Globus pallidus (tissue), 1 donor: Measurements from ENCODE around the gene ELAVL3.
A peak's percentile ranks its signal among the peaks of the same experiment; 100 is the strongest.
"Not testable (repeated sequence)": the region's sequence is repeated elsewhere in the genome, so short reads cannot be mapped to it uniquely, and the experiment has no call there.

Experiments used
- DNase-seq: peaks from one replicate; pipeline ENCODE4 v3.0.0-alpha.2; 2015; ENCODE audit warnings: low spot score

The ELAVL3 gene

DNA sequence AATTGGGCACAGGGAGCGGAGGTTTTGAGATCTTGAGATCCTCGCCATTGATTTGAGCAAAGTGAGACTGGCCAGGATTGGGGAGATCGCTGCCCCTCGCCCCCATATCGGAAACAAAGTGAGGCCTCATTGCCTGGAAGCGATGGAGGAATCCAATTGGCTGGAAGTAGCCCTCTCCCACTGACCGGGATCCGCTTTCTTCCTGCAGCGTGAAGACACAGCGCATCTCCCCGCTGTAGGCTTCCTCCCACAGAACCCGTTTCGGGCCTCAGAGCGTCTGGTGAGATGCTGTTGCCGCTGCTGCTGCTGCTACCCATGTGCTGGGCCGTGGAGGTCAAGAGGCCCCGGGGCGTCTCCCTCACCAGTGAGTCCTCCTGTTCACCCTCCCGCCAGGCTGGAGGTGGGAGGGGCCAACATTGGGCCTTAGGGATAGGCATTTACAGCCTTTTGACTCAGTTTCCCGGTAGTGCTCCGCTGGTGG, 45.0 kb downstream of the ELAVL3 start:
- no peak for DNase-seq

DNA sequence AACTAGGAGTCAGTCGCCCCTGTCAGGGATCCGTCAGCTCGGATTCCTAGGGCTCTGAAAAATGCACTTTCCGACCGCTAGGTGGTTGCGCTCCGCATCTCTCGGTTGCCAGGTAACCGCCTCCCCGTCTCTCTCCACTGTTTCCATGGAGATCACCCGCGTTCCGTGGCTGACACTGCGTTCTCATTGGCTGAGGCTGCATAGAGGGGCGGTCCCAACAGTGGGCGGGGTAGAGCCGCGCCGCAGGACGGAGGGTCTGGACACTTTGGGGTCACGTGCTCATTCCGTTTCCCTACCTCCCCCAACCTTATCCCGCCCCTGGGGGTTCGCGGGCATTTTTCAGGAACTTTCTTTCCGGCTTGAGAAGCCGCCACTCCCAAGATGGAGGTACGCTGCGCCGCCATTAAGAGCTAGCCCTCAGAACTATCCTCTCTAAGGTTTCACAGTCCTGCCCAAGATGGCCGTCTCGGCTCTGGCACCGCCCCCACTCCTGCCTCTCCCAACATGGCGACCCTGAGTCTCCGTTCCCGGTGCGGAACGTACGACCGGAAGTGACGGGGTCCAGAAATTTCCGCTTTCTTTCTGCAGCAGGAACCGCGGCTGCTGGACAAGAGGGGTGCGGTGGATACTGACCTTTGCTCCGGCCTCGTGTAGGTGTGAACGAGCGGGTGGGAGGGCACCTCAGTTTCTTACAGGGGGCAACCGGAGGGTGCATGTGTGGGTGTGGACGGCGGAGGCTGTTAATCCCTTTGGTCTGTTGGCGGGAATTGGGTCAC, 45.6 kb downstream of the ELAVL3 start, which contains the start of the genes ODAD3 and PRKCSH:
Gene ODAD3 (minus strand): TSS at position 65 of the 776 bp plus-strand sequence. CDS start 105 bp downstream, outside the sequence.
Gene PRKCSH (plus strand): TSS at position 579 of the 776 bp plus-strand sequence. CDS start 483 bp downstream, outside the sequence.
- peak; percentile 100 for DNase-seq

DNA sequence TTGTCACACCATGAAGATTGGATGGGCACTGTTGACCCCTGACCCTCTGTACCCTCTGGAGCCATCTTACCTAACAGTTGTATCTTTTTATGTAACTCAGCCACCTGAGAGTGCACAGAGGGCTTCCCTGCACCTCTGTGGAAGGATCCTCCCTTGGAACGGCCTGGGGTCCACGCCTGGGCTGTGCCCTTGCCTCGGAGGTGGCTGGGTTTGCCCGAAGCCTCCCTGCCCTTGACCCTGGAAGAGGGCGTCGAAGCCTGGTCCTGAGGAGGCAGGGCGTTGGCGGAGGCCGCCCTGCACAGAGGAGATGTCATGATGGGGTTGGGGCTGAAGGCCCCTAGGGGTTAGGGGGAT, 46.2 kb downstream of the ELAVL3 start:
- no peak for DNase-seq

DNA sequence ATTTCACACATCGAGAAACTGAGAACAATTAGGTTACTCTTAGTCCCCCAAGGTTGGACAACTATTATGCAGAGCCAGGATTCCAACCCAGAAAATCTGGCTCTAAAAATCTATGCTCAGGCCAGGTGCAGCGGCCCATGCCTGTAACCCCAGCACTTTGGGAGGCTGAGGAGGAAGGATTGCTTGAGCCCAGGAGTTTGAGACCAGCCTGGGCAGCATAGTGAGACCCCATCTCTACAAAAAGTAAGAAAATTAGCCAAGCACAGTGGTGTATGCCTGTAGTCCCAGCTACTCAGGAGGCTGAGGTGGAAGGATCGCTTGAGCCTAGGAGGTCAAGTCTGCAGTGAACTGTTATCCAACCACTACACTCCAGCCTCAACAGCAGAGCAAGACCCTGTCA, 47.3 kb downstream of the ELAVL3 start:
- not testable (repeated sequence) for DNase-seq

DNA sequence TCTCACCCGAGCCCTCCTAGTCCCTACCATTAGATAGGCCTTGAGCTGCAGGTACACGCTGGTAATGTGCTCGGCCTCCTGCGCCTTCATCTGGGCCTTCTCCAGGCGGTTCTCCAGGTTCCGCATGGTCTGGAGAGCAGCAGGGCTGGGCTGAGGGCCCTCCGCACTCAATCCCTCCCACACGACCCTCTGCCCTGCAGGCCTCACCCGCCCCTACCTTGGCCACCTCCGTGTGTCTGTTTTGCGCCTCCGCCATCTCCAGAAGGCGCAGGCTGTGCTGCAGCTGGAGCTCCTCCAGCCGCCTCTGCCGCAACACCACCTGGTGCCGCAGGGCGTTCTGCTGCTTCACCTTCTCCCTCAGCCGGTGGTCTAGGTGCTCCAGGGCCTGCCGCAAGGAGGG, 54.2 kb downstream of the ELAVL3 start:
- no peak for DNase-seq

DNA sequence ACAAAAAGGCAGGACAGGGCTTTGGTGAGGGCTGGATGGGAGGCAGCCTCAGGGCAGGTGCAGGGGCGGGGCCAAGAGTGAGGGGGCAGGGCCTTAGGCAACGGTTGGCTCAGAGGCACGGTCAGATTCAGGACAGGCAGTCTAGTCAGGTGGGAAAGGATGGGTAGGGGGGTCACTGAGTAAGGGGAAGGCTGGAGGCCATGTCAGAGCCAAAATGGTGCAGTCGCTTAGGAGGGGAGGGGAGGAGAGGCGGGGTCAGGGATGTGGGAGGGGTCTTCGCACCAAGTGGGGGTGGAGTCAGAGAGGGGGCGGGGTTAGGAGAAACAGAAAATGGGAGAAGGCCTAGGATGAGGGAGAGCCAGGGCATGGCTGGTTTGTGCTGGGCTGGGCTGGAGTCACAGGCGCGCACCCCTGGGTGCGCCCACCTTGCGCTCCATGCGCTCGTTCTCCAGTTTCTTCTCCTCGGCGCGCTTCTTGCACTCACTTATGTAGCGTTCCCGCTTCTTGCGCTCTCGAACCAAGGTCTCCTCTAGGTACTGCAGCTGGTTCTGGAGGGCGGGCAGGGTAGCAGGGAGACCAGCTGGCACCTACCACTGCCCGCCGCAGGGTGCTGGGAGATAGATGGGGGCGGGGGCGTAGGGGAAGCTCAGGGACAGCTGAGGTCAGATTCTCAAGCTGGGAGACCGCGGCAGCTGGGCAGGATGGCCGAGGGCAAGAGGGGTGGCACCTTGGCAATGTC, 55.0 kb downstream of the ELAVL3 start:
- no peak for DNase-seq

DNA sequence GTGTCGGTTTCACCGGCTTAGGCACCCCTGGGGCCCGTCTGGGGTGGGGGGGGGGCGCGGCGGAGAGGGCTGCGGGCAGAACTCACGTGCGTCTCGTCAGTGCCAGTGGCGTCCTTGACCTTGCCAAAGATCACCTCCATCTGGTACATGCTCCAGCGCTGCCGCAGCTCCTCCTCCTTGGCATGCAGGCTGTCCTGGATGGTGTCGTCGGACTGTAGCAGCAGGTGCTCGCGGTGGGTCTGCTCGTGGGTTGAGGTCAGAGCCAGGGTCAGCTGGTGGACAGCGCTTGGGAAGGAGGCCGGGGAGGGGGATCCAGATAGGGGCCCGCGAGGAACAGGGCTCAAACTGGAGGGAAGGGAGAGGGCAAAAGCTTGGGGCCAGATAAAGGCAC, 57.1 kb downstream of the ELAVL3 start:
- DNase-seq, result no peak

DNA sequence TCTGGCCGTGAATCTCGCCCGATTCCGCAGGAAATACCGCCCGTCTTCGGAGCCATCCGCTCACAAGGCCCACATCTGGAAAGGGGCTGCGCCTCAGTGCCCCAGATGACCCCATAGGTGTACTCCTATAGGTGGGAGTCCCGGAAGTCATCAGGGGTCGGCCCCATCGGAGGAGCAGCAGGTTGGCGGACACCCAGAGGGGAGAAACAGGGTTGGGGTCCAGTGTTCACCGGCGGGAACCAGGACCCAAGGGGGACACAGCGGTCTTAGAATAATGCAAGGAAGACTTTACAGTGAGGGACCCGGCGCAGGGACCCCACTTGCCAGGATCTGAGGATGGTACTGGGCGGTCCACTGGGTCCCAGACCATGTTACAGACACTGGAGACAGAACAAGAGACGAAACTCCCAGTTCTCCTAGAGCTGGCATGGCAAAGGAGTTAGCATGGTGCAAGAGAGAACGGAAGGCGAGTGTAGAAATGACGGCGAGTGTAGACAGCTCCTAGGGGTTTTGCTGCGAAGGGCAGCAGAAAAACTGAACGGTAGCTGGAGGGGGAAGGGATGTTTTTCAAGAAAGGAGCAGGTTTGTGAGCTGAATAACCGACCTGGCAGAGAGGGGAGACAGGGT, 57.6 kb downstream of the ELAVL3 start:
- DNase-seq, result no peak

DNA sequence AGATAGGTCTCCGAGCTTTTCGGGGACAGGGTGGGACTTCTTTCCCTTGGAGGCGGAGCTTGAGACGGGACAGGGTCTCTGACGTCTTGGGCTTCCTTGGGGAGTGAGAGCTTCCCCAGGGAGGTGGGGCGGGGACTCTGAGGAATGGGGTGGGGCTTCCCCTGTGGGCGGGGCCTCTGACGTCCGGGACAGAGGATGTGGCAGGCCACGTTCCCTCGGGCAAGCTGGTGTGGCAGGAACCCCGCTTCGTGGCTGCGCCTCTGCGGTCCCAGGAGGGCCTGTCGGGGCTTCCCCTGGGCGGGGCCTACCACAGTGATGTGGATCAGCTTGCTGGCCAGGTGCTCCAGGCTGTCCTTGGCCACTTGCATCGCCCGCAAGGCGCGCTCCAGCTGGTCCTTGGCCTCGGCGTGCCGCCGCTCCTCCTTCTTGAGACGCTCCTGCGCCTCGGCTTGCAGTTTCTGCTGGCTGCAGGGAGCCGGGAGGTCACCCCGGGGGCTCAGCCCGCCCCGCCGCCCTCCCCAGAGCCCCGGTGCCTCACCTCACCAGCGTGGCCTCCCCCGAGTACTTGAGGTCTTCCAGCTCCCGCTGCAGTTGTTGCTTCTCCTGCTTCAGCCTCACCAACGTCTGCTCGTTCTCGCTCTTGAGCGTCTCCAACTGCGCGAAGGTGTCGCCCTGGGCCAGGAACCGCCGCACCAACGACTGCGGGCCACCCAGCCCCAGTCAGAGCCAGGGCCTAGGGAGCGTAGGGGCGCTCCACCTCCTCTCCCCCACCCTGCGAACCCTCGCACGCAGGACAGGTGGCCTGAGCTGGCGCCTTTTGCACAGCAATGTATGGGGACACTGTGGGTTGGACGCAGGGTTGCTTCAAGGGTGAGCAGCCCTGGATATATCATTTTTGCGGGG, 58.4 kb downstream of the ELAVL3 start:
- DNase-seq, result no peak

DNA sequence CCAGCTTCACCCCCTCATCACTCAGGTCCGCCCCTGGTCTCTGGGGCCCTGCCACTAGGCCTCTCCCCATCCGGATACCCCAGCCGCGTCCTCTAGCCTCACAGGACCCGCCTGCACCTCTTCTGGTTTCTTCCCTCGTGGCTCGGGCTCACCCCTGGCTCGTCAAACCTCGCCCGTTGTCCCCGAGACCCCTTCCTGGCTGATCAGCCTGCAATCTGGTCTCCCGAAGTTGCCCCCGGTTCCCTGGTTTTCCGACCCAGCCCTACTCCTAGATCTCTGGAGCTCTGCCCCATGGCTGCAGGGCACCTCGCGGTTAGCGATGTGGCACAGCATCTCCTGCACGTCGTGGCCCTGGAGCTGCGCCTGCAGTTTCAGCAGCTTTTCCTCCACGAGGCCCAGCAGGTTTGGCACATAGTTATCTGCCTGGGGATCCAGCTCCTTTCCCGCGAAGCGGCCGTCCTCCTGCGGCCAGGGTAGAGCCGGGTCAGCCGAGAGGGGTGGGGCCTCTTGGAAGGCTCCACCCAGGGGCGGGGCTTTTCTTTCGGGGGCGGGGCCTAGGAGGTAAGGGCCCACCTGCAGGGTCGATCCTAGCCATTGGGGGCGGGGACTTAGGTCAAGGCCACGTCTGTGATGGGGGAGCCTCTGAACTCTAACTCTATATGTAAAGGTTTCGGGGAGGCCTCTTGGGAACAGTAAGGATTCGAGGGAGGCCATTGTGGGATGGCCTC, 59.3 kb downstream of the ELAVL3 start:
- no peak for DNase-seq

DNA sequence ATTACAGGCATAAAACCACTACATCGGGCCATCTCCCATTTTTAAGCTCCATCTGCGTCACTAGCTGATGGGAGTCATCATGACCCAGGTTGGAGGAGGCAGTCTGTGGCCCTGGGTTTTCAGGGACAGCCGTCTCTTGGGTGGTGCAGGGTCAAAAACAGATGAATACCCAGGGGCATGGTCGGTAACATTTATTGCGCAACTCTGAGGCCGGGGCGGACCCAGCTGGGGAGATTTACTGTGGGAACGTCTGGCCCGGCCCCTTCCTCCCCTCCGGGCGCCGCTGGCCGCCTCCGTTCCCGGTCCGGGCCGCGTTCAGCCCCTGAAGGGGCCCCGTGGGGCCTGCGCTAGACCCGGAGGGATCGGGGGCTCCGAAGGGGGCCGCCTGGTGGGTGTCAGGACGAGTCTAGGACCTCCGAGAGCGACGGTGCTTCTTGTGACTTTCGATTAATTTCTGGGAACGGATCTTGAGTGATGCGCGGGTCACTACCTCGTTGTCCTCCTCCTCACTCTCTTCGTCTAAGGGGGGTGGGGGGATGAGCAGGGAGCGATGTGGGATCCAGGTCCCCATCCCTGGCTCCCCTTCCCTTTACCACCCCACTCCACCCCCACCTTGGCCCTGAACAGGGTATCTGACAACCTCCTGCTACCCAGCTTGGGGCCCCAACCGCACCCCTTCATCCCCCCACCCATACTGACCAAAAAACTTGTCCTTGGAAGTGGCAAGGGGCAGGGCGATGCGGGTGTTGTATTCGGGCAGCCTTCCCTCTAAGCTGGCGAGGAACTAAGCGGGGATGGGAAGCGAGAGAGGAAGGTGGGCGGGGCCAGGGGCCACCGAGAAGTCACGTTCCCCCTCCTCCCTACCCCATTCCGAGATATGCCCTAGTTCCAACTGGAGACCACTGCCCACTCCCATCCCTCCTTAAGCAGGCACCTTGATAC, 60.1 kb downstream of the ELAVL3 start:
- DNase-seq, result no peak

DNA sequence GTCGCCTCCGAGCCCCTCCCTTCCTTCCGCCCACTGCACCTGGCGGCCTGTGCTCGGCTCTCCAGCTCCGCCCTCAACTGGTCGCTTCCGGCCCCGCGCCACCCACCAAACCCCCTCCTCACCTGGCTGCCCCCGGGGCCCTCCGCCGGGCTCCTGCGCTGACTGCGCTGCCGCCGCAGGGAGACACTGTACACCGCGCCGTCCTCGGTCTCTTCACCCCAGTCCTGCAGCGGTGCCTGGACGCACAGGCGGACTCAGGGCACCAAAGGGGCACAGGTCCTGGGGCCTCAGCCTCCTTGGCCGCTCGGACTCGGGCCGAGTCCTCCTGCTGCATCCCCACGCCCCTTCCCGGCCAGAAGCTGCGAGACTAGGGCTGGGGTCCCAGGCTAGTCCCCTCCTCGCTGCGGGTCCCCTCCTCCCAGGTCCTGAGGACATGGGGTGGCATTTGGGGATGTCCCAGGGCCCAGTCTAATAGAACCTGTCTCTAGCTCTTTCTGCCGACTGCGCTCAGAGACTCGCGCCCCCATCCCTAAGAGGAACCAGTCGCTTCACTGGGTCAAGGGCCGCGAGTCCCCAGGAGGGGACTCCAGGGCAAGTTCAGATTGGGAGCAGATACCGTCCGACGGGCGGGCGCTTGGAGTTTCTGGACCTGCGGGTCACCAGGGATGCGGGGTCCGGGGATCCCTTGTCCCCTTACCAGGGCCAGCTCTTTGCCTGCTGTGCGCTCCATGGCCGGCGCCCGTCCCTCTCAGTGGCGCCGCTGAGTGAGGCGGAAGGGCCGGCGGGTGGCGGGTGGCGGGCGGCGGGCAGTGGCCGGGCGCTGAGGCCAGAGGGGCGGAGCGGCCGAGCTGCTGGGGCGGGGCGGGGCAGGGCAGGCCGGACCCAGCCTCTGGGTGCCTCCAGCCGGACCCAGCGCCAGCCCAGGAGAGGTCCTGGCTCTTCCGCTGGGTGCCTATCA, 62.0 kb downstream of the ELAVL3 start, which contains the start of gene RGL3:
Gene RGL3 (minus strand): TSS at position 766 of the 958 bp plus-strand sequence. CDS start 36 bp downstream, at position 730.
- no peak for DNase-seq

DNA sequence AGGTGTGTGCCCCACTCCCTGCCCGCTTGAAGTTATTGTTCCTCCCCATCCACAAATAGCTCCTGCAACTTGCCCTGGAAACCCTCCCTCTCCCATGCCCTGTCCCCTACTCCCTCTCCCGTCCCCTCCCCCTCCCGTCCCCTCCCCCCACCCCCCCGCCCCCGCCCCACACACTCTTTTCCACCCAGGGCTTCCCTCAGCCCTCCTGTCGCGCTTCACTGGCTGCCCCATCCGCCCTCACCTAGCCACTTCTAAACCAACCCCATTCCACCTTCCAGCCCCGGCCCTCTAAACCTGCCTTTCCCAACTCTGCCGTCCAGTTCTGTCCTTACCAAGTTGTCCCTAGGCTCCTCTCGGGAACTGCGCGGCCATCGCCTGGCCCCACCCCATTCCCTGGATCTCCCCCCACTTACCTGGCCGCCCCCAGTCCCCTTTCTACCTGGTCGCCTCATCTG, 62.7 kb downstream of the ELAVL3 start:
- DNase-seq, result no peak

DNA sequence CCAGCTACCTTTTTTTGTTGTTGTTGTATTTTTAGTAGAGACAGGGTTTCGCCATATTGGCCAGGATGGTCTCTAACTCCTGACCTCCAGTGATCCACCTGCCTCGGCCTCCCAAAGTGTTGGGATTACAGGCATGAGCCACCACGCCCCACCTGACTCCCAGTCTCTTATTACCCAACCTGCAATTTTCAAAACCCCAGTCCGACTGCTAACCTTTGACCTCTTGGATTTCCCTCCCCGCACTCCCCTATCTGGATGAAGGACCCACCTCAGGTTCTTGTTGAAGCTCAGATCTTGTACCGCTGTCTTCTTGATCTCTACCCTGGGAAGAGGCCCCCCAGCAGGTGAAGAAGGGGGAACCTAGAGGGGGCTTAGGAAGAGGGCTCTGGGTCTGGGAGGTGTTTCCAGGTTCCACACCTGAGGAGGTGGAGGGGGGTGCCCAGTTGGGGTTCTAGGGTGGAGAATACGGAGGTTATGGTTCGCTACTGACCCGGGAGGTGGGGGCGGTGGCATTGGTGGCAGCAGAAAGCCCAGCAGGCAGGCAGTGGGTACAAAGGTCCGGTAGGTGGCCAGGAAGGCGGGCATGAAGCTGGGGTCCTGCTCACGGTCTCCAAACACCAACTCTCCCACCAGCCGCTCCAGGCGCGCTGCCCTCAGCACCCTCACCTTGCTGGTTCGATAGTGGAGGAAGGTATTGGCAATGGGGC, 64.3 kb downstream of the ELAVL3 start:
- DNase-seq, result no peak

DNA sequence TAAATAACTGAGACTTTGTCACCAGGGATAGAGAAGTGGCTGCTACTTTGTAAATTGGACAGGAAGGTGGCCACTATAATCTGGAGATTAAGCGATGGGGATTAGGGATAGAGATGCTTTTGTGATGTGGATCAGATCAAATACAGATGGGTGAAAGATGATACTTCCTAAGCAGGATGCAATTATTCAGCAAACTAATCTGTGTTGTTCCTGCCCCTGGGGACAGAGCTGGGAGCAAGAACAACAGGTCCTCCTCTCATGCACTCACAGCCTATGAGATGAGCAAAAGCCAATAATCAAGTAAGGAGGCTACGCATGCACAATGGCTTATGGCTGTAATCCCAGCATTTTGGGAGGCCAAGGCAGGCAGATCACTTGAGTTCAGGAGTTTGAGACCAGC, 66.3 kb downstream of the ELAVL3 start:
- no peak for DNase-seq

DNA sequence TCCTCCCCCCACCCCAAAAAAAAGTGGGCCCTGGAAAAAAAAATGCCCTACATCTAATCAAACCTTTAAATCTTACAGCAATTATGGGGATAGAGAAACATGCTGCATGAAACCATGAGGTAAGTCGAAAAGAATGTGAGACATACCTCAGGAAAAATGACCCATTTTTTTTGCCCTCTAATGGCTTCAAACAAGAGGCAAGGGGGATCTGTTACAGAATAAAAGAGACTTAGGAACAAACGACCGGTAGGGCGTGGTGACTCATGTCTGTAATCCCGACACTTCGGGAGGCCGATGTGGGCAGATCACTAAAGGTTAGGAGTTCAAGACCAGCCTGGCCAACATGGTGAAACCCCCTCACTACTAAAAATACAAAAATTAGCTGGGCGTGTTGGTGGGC, 70.2 kb downstream of the ELAVL3 start:
- DNase-seq, result no peak

DNA sequence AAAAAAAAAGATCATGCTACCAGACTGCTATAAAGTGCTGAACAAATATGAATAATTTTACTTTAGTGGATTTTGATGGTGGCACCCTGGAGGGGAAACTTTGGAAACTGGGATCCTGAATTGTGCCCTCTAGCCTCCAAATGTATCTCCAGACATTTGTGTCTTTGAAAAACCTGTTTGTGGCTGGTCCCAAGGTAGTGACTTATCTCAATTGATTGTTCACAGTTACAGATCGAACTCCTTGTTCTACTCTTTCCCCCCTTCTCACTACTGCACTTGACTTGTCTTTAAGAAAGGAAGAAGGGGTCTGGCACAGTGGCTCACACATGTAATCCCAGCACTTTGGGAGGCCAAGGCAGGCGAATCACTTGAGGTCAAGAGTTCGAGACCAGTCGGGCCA, 72.3 kb downstream of the ELAVL3 start:
- DNase-seq, result no peak
